K562 (cell line): ENCODE measurements around the gene TSPAN32. TPM values are rescaled to one million over a fixed set of nuclear protein-coding genes. Genes with fewer than 3 reads are reported as not detected.
A peak's percentile ranks its signal among the peaks of the same experiment; 100 is the strongest.

Source experiments
- ATAC-seq: fragments of 200-7000 bp; cut with Tn5 transposase; 3 replicates; pipeline ENCODE4 v1.9.1; 2020; ENCODE audit warnings: moderate library complexity
- BruUV-seq: library from RNA; stranded (reverse); fragments of 400-500 nt; replicated peaks from 2 replicates; lab custom pipeline; 2021; lab: Mats Ljungman, UMichigan
- CTCF ChIA-PET: fragments of 300-600 bp; formaldehyde crosslinking; extraction: SDS; loops from one replicate; lab custom pipeline; 2021; ENCODE audit warnings: low intra/inter-chr PET ratio; lab: Yijun Ruan, JAX
- POLR2A ChIA-PET: fragments of 300-600, 350-650 bp; sonication (Branson Sonifier 250); formaldehyde crosslinking; extraction: SDS; loops from one replicate; lab custom pipeline; 2021; ENCODE audit warnings: antibody characterized with exemption, inconsistent platforms; lab: Yijun Ruan, JAX
- DNase-seq, 4 experiments: peaks; one replicate each; pipeline versions ENCODE4 v3.0.0 to v3.0.0-alpha.2; 2011 to 2018; ENCODE audit warnings: low spot score in 3 of 4, mixed read lengths in 3 of 4; ENCODE audit errors: extremely low read depth in 1 of 4
- FAIRE-seq: peaks from 2 replicates; lab custom pipeline; 2011; peaks lifted over from hg19 to GRCh38; lab: Jason Lieb, UNC
- H2AFZ ChIP-seq: 2 replicates; pipeline ENCODE4 v1.6.0; 2011; ENCODE audit warnings: low read depth, low read length, control low read depth, inconsistent platforms
- H3K27ac ChIP-seq: fragments of 200-600 bp; 3 replicates; pipeline ENCODE4 v1.8.0; 2011; ENCODE audit warnings: low read depth, mild to moderate bottlenecking, control low read depth, inconsistent platforms, low read length, moderate library complexity, mixed read lengths; ENCODE audit errors: extremely low read depth
- H3K27me3 ChIP-seq, 2 experiments: fragments of 300-600 bp in 1 of 2; 2 replicates in 1 of 2; 3 replicates in 1 of 2; pipeline versions ENCODE4 v1.6.0 to v1.8.0; 2011; ENCODE audit warnings: inconsistent platforms in 2 of 2, low read length in 2 of 2, mild to moderate bottlenecking in 1 of 2, mixed read lengths in 1 of 2, moderate library complexity in 1 of 2; ENCODE audit not compliant: control insufficient read depth in 2 of 2, insufficient read depth in 2 of 2
- H3K36me3 ChIP-seq: fragments of 300-600 bp; 3 replicates; pipeline ENCODE4 v1.8.0; 2011; ENCODE audit warnings: mild to moderate bottlenecking, low read length, inconsistent platforms; ENCODE audit not compliant: control insufficient read depth, insufficient read depth
- H3K4me1 ChIP-seq, 2 experiments: fragments of 200-600 bp in 1 of 2; replicated peaks in 1 of 2; 2 replicates in 1 of 2; 3 replicates in 1 of 2; pipeline versions ENCODE4 v1.5.1 to v1.8.0; 2011; ENCODE audit warnings: inconsistent platforms in 2 of 2, low read length in 2 of 2, mild to moderate bottlenecking in 1 of 2, mixed read lengths in 1 of 2, moderate library complexity in 1 of 2; ENCODE audit not compliant: control insufficient read depth in 2 of 2, insufficient read depth in 2 of 2
- H3K4me2 ChIP-seq: 2 replicates; pipeline ENCODE4 v1.6.1; 2011; ENCODE audit warnings: low read length, control low read depth, inconsistent platforms, mixed read lengths; ENCODE audit not compliant: insufficient read depth
- H3K4me3 ChIP-seq: fragments of 200-600 bp; sonication (generic), shearing (Covaris generic); 2 replicates; pipeline ENCODE4 v1.5.1; 2016; ENCODE audit warnings: control low read depth, inconsistent platforms
- H3K79me2 ChIP-seq: fragments of 200-600 bp; 3 replicates; pipeline ENCODE4 v1.8.0; 2011; ENCODE audit warnings: low read length, inconsistent platforms; ENCODE audit not compliant: control insufficient read depth, insufficient read depth
- H3K9ac ChIP-seq, 2 experiments: 2 replicates each; pipeline versions ENCODE4 v1.6.0 to v1.6.1; 2011; ENCODE audit warnings: low read depth in 2 of 2, low read length in 2 of 2, control low read depth in 1 of 2, inconsistent platforms in 1 of 2, mild to moderate bottlenecking in 1 of 2, mixed read lengths in 1 of 2; ENCODE audit not compliant: insufficient read depth in 1 of 2
- H3K9me1 ChIP-seq: one replicate; pipeline ENCODE4 v1.6.0; 2011; ENCODE audit warnings: inconsistent platforms, mild to moderate bottlenecking, low read length, moderate library complexity; ENCODE audit not compliant: control insufficient read depth, insufficient read depth
- H3K9me3 ChIP-seq: replicated peaks from 2 replicates; pipeline ENCODE4 v1.5.1; 2011; ENCODE audit warnings: low read depth, low read length, inconsistent platforms; ENCODE audit not compliant: control insufficient read depth, insufficient read depth
- H4K20me1 ChIP-seq: replicated peaks from 2 replicates; pipeline ENCODE4 v1.6.1; 2011; ENCODE audit warnings: low read length, inconsistent platforms, mixed read lengths; ENCODE audit not compliant: control insufficient read depth, insufficient read depth
- BHLHE40 ChIP-seq: IDR thresholded peaks from 2 replicates; pipeline ENCODE4 v1.6.1; 2011; ENCODE audit warnings: low read length, improper control_type of control experiment
- MAFG ChIP-seq: fragments of 450-650 bp; conservative IDR thresholded peaks from 2 replicates; pipeline ENCODE4 v1.6.1; 2016; ENCODE audit warnings: missing genetic modification characterization, missing compliant biosample characterization
- MYNN ChIP-seq, 2 experiments: sonication (generic); formaldehyde crosslinking in 1 of 2; IDR thresholded peaks; 2 replicates each; pipeline versions ENCODE4 v1.5.0 to v1.6.1; 2016 to 2020; ENCODE audit warnings: antibody characterized with exemption in 1 of 2, missing genetic modification reagents in 1 of 2
- PCBP2 ChIP-seq: fragments of 200-400 bp; formaldehyde crosslinking; IDR thresholded peaks from 2 replicates; pipeline ENCODE4 v1.6.1; 2018; ENCODE audit warnings: low read length, low read depth, mild to moderate bottlenecking, moderate library complexity; ENCODE audit not compliant: poor library complexity, severe bottlenecking
- POLR2G ChIP-seq: fragments of 200-400 bp; formaldehyde crosslinking; IDR thresholded peaks from 2 replicates; pipeline ENCODE4 v1.6.1; 2017; ENCODE audit warnings: low read depth, mild to moderate bottlenecking, antibody characterized with exemption, low read length, moderate library complexity
- SRF ChIP-seq, 2 experiments: fragments of 250-450, 450-650 bp in 1 of 2; sonication (Bioruptor Pico) in 1 of 2; sonication (generic) in 1 of 2; formaldehyde crosslinking; IDR thresholded peaks; 2 replicates each; pipeline versions ENCODE4 v1.5.0 to v1.5.1; 2020 to 2022; ENCODE audit warnings: mild to moderate bottlenecking in 1 of 2, missing genetic modification reagents in 1 of 2
- ZNF445 ChIP-seq: fragments of 250-450 bp; sonication (Bioruptor Pico); IDR thresholded peaks from 2 replicates; pipeline ENCODE4 v1.4.0; 2020; ENCODE audit warnings: low read depth, mild to moderate bottlenecking, moderate library complexity
- ZNF696 ChIP-seq: fragments of 250-450 bp; sonication (Bioruptor Pico); conservative IDR thresholded peaks from 2 replicates; pipeline ENCODE4 v1.4.0; 2020; ENCODE audit warnings: mild to moderate bottlenecking, moderate library complexity
- WGBS: fragments of 100-300 bp; shearing (Covaris generic); methylation state at CpG from one replicate; pipeline ENCODE4 v1.1.6; 2016; ENCODE audit warnings: low coverage, mixed read lengths; ENCODE audit not compliant: insufficient coverage; ENCODE audit errors: missing lambda C conversion rate; 5-methylcytosine and 5-hydroxymethylcytosine counted together
- in situ Hi-C: fragments of 300-500 bp; cut with MboI; formaldehyde crosslinking; loops from 4 replicates; pipeline ENCODE4 v1.15.0; 2018; ENCODE audit warnings: inconsistent platforms, mixed read lengths
- intact Hi-C: fragments of 100-400 bp; cut with micrococcal nuclease; formaldehyde crosslinking; loops from 2 replicates; pipeline ENCODE4 v1.14.2; 2022
- polyA plus RNA-seq, 8 experiments: library from polyadenylated mRNA; depleted of rRNA in 4 of 8; stranded (reverse) in 5 of 8; unstranded in 3 of 8; fragments of >200 nt; fragmentation: Nextera tagmentation in 2 of 8; fragmentation: Illumina TruSeq in 1 of 8; extraction: Ambion mirVana in 2 of 8; extraction: Trizol in 1 of 8; gene quantifications; 2 replicates each; pipeline versions ENCODE4 v1.2.1 to v1.2.3, GENCODE V29; 2011 to 2014; ENCODE audit warnings: inconsistent platforms in 1 of 8, missing spikeins in 1 of 8
- total RNA-seq, 7 experiments: library from RNA; depleted of rRNA in 6 of 7; stranded (reverse); fragments of >200 nt in 6 of 7; fragmentation: Illumina TruSeq in 2 of 7; extraction: Trizol in 2 of 7; gene quantifications; 2 replicates each; pipeline versions ENCODE4 v1.2.1 to v1.2.3, GENCODE V29; 2011 to 2021; ENCODE audit warnings: low replicate concordance in 1 of 7
- TF ChIP-seq, protein P1 (sequence below): fragments of 450-650 bp; IDR thresholded peaks from 2 replicates; pipeline ENCODE4 v1.6.1; 2016; ENCODE audit warnings: mild to moderate bottlenecking

TSPAN32 gene
- total and polyA plus RNA-seq, 9 of the 15 experiments (the other 6 are each of a cell fraction or from before 2014, with no cell fraction given), result 0.21 to 7.3 (median 2.6) TPM

DNA sequence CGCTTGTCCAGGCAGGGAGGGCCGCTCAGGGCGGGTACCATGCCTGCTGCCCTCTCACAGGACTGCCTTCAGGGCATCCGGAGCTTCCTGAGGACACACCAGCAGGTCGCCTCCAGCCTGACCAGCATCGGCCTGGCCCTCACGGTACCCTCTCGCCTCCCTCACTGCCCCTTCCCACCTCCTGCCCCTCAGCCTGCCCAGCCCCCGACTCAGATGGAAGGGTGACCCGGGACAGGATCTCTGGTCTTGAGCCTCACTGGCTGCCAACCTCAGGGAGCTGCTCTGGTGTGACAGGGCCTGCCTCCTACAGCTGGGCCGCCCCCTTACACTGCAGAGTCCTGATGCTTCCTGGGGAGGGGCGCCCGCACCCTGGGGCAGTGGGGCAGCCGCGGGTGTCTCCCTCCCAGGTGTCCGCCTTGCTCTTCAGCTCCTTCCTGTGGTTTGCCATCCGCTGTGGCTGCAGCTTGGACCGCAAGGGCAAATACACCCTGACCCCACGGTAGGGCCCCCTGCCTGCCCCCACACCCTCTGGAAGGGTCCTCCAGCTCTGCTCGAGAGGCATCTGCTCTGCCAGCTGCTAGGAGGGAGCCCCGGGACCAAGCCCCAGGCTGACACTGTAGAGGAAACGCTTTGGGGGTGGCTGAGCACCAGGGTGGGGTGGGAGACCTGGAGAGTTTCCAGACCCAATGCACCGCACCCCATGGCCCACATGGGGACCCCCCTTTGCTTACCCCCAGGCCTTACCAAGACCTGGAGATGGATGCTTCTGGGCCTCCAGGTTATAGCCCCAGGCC lies 14.6 kb downstream of the TSPAN32 start:
- no peak for FAIRE-seq
- H4K20me1 ChIP-seq, result peaks cover 7% of the 10 kb centered on the region; the same call in 1 of the 2 replicates
- no peaks in the 10 kb centered on the region for H3K9me1 ChIP-seq
- H3K4me3 ChIP-seq, result no peak overlapping the region
- intact Hi-C loops, result no loop called here
- TF ChIP-seq PCBP2 (no peak), MYNN (IDR thresholded peaks at IDR 0.05) (no peak), MYNN (CRISPR knock-in tag; IDR thresholded peaks at IDR 0.05) (no peak), SRF (CRISPR knock-in tag; IDR thresholded peaks at IDR 0.05) (no peak), ZNF445 (CRISPR knock-in tag) (no peak), POLR2G (peak; percentile 50; the same call in 1 of the 2 replicates), ZNF696 (CRISPR knock-in tag) (no peak), MAFG (tag) (no peak), BHLHE40 (no peak)
- TF ChIP-seq, protein P1, sequence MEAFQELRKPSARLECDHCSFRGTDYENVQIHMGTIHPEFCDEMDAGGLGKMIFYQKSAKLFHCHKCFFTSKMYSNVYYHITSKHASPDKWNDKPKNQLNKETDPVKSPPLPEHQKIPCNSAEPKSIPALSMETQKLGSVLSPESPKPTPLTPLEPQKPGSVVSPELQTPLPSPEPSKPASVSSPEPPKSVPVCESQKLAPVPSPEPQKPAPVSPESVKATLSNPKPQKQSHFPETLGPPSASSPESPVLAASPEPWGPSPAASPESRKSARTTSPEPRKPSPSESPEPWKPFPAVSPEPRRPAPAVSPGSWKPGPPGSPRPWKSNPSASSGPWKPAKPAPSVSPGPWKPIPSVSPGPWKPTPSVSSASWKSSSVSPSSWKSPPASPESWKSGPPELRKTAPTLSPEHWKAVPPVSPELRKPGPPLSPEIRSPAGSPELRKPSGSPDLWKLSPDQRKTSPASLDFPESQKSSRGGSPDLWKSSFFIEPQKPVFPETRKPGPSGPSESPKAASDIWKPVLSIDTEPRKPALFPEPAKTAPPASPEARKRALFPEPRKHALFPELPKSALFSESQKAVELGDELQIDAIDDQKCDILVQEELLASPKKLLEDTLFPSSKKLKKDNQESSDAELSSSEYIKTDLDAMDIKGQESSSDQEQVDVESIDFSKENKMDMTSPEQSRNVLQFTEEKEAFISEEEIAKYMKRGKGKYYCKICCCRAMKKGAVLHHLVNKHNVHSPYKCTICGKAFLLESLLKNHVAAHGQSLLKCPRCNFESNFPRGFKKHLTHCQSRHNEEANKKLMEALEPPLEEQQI, result no peak
- TF ChIP-seq, all 486 proteins: peak for 1
- Histone ChIP-seq H2AFZ (no peak overlapping the region), H3K9me3 (no peaks in the 10 kb centered on the region), H3K36me3 (no peaks in the 10 kb centered on the region), H3K27ac (no peak overlapping the region), H3K9ac (no peak overlapping the region; a peak in 1 of 4 replicates), H3K27me3 (peaks cover 21 to 52% of the 10 kb centered on the region in 2 experiments; a peak in 4 of 5 replicates), H3K4me2 (no peak overlapping the region), H3K79me2 (no peaks in the 10 kb centered on the region), H3K4me1 (peaks cover 0 to 51% of the 10 kb centered on the region in 2 experiments; a peak in 2 of 5 replicates)
- WGBS, result 13% methylated on average over 17 of the region's 23 CpGs
- BruUV-seq, result no TSS peak
- in situ Hi-C loops, result no loop called here
- POLR2A ChIA-PET, result interaction anchor here (1.1 kb wide), 1 partner anchor 12 kb away, joined by 3 read pairs; no protein-coding TSS in a partner anchor
- CTCF ChIA-PET, result no interaction called here
- no peak for ATAC-seq
- DNase-seq, result no peak
